Measurements from ENCODE around the gene SCAF1.

DNA sequence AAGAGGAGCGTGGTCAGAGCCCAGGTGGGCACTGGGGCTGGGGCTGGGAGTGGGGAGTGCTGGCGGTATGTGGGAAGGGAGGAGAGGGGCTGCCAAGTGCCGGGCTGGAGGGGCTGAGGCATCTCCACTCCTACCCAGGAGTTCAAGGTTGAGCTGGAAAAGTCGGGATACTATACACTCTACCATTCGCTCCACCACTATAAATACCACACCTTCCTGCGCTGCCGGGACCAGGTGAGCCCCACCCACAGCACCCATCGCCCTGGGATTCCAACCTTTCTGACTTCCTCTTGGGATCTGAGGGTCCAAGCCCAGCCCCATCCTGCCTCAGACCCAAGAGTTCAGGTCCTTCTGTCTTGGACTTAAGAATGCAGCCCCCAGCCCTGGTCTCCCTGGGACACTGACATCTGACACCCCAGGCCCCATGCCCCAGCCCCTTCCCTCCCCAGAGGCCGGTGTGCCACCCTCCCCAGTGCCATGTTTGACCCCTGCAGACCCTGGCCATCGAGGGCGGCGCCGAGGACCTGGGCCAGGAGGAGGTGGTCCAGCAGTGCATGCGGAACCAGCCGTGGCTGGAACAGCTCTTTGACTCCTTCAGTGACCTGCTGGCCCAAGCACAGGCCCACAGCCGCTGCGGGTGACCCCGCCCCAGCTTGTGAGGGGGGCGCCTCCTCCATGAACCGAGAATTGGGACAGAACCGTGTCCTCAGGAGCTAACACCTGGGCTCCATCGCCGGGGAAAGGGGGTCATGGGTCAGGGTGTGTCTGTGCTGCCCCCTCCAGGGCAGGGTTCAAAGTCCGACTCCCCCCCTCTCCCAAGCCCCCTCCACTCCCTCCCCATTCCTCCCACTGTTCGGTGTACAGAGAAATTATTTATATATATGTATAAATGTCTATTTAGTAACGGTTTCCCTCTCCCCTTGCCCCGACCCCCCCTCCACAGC, 16.8 kb upstream of the SCAF1 start:
- TF ChIP-seq CTCF (IDR thresholded peaks at IDR 0.05; ENCODE audit: insufficient read depth, low read length) (no peak), GABPA (IDR thresholded peaks at IDR 0.05; ENCODE audit: low read depth) (no peak), POLR2AphosphoS5 (IDR thresholded peaks at IDR 0.05; ENCODE audit: low read depth) (no peak)
- TF ChIP-seq, protein P1, sequence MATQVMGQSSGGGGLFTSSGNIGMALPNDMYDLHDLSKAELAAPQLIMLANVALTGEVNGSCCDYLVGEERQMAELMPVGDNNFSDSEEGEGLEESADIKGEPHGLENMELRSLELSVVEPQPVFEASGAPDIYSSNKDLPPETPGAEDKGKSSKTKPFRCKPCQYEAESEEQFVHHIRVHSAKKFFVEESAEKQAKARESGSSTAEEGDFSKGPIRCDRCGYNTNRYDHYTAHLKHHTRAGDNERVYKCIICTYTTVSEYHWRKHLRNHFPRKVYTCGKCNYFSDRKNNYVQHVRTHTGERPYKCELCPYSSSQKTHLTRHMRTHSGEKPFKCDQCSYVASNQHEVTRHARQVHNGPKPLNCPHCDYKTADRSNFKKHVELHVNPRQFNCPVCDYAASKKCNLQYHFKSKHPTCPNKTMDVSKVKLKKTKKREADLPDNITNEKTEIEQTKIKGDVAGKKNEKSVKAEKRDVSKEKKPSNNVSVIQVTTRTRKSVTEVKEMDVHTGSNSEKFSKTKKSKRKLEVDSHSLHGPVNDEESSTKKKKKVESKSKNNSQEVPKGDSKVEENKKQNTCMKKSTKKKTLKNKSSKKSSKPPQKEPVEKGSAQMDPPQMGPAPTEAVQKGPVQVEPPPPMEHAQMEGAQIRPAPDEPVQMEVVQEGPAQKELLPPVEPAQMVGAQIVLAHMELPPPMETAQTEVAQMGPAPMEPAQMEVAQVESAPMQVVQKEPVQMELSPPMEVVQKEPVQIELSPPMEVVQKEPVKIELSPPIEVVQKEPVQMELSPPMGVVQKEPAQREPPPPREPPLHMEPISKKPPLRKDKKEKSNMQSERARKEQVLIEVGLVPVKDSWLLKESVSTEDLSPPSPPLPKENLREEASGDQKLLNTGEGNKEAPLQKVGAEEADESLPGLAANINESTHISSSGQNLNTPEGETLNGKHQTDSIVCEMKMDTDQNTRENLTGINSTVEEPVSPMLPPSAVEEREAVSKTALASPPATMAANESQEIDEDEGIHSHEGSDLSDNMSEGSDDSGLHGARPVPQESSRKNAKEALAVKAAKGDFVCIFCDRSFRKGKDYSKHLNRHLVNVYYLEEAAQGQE (IDR thresholded peaks at IDR 0.05; ENCODE audit: insufficient replicate concordance, low read depth): no peak
